A549 (cell line): ENCODE measurements around the gene TRAFD1. TPM values are rescaled to one million over a fixed set of nuclear protein-coding genes. Genes with fewer than 3 reads are reported as not detected.

ENCODE experiments used
- ATAC-seq, 2 experiments: fragments of 200-7000 bp in 1 of 2; fragments of >200 bp in 1 of 2; cut with Nextera tagmentation in 1 of 2; cut with Tn5 transposase in 1 of 2; 3 replicates each; pipeline versions ENCODE4 v1.8.0 to v1.9.1; 2018 to 2020; ENCODE audit warnings: mild to moderate bottlenecking in 1 of 2, moderate library complexity in 1 of 2
- CTCF ChIA-PET: fragments of 300-600 bp; sonication (Branson Sonifier 250); formaldehyde crosslinking; extraction: SDS; loops from one replicate; lab custom pipeline; 2021; ENCODE audit warnings: antibody characterized with exemption, inconsistent platforms; lab: Yijun Ruan, JAX
- POLR2A ChIA-PET: fragments of 350-600 bp; formaldehyde crosslinking; extraction: SDS; loops from one replicate; lab custom pipeline; 2021; ENCODE audit warnings: antibody characterized with exemption, inconsistent platforms; lab: Yijun Ruan, JAX
- DNase-seq, 2 experiments: peaks; one replicate each; pipeline versions ENCODE4 v3.0.0 to v3.0.0-alpha.2; 2011 to 2016; ENCODE audit warnings: low read depth in 1 of 2, low spot score in 1 of 2
- FAIRE-seq: peaks from 2 replicates; lab custom pipeline; 2011; peaks lifted over from hg19 to GRCh38; lab: Jason Lieb, UNC
- H3K27ac ChIP-seq, 2 experiments: fragments of >200 bp; sonication (Bioruptor Twin); formaldehyde crosslinking; 3 replicates each; pipeline ENCODE4 v1.5.1; 2016 to 2017
- H3K4me1 ChIP-seq: fragments of >200 bp; sonication (Bioruptor Twin); formaldehyde crosslinking; 3 replicates; pipeline ENCODE4 v1.6.1; 2016
- H3K4me2 ChIP-seq: fragments of >200 bp; sonication (Bioruptor Twin); formaldehyde crosslinking; 3 replicates; pipeline ENCODE4 v1.6.1; 2016
- H3K4me3 ChIP-seq: fragments of >200 bp; sonication (Bioruptor Twin); formaldehyde crosslinking; 3 replicates; pipeline ENCODE4 v1.5.1; 2016
- H3K9me3 ChIP-seq: fragments of >200 bp; sonication (Bioruptor Twin); formaldehyde crosslinking; 3 replicates; pipeline ENCODE4 v1.6.1; 2016
- CHD2 ChIP-seq: fragments of 150-350 bp; IDR thresholded peaks from 2 replicates; pipeline ENCODE4 v1.6.1; 2014; ENCODE audit warnings: low read length; ENCODE audit not compliant: partially characterized antibody
- EHMT2 ChIP-seq: fragments of 200-600 bp; sonication (generic); IDR thresholded peaks from 2 replicates; pipeline ENCODE4 v1.6.1; 2016; ENCODE audit warnings: antibody characterized with exemption, low read depth, mild to moderate bottlenecking, moderate library complexity
- FOSB ChIP-seq: fragments of 250-450 bp; sonication (Bioruptor Pico); IDR thresholded peaks from 2 replicates; pipeline ENCODE4 v1.5.0; 2020; ENCODE audit warnings: mild to moderate bottlenecking, moderate library complexity
- FOSL2 ChIP-seq, 2 experiments: fragments of 450-650 bp in 1 of 2; fragments of >200 bp in 1 of 2; sonication (Bioruptor Twin) in 1 of 2; formaldehyde crosslinking; IDR thresholded peaks; 2 replicates each; pipeline versions ENCODE4 v1.5.0 to v1.6.1; 2016 to 2020; ENCODE audit warnings: mild to moderate bottlenecking in 1 of 2, moderate library complexity in 1 of 2
- GATA3 ChIP-seq: IDR thresholded peaks from 2 replicates; pipeline ENCODE4 v1.6.1; 2012; ENCODE audit warnings: borderline replicate concordance
- HEYL ChIP-seq: fragments of 250-450 bp; sonication (Bioruptor Pico); IDR thresholded peaks from 2 replicates; pipeline ENCODE4 v1.8.0; 2021; ENCODE audit warnings: mild to moderate bottlenecking, moderate library complexity
- HOXA7 ChIP-seq: fragments of 250-450 bp; sonication (Bioruptor Pico); IDR thresholded peaks from 2 replicates; pipeline ENCODE4 v1.5.0; 2020; ENCODE audit warnings: mild to moderate bottlenecking, moderate library complexity
- HOXB5 ChIP-seq: fragments of 250-450 bp; sonication (Bioruptor Pico); IDR thresholded peaks from 2 replicates; pipeline ENCODE4 v1.5.0; 2020; ENCODE audit warnings: mild to moderate bottlenecking, moderate library complexity
- KDM5A ChIP-seq: fragments of 200-600 bp; sonication (generic); IDR thresholded peaks from 2 replicates; pipeline ENCODE4 v1.6.1; 2016; ENCODE audit warnings: antibody characterized with exemption, mild to moderate bottlenecking
- MYC ChIP-seq: IDR thresholded peaks from 2 replicates; pipeline ENCODE4 v1.6.1; 2012; ENCODE audit warnings: mild to moderate bottlenecking, inconsistent platforms, low read length, improper control_type of control experiment, borderline replicate concordance
- NR3C1 ChIP-seq: fragments of >200 bp; sonication (Bioruptor Twin); formaldehyde crosslinking; IDR thresholded peaks from 3 replicates; pipeline ENCODE4 v1.6.1; 2017
- RAD21 ChIP-seq, 2 experiments: fragments of >200 bp in 1 of 2; sonication (Bioruptor Twin) in 1 of 2; formaldehyde crosslinking in 1 of 2; IDR thresholded peaks in 1 of 2; conservative IDR thresholded peaks in 1 of 2; 2 replicates in 1 of 2; 3 replicates in 1 of 2; pipeline ENCODE4 v1.6.1; 2012 to 2018; ENCODE audit warnings: inconsistent platforms in 1 of 2
- SMC3 ChIP-seq: fragments of >200 bp; sonication (Bioruptor Twin); formaldehyde crosslinking; IDR thresholded peaks from 3 replicates; pipeline ENCODE4 v1.6.1; 2018; ENCODE audit warnings: inconsistent platforms
- ZC3H11A ChIP-seq: fragments of 450-650 bp; IDR thresholded peaks from 2 replicates; pipeline ENCODE4 v1.6.1; 2014; ENCODE audit warnings: antibody characterized with exemption, mild to moderate bottlenecking
- WGBS: methylation state at CpG from one replicate; pipeline ENCODE4 v1.1.6; 2017; ENCODE audit errors: missing lambda C conversion rate; 5-methylcytosine and 5-hydroxymethylcytosine counted together
- polyA plus RNA-seq, 4 experiments: library from polyadenylated mRNA; depleted of rRNA in 3 of 4; stranded (reverse); fragments of >200 nt; fragmentation: RNase III in 1 of 4; extraction: RNeasy Plus Mini Kit Qiagen cat#74134 plus additional on column Dnase treatment in 1 of 4; gene quantifications; 2 replicates in 3 of 4; 3 replicates in 1 of 4; pipeline ENCODE4 v1.2.3, GENCODE V29; 2011 to 2017
- TF ChIP-seq, protein P1 (sequence below): fragments of 250-450 bp; sonication (Bioruptor Pico); IDR thresholded peaks from 2 replicates; pipeline ENCODE4 v1.5.0; 2021; ENCODE audit warnings: mild to moderate bottlenecking, moderate library complexity, borderline replicate concordance
- TF ChIP-seq, protein P2 (sequence below): IDR thresholded peaks from 2 replicates; pipeline ENCODE4 v1.6.1; 2012; ENCODE audit warnings: low read depth, borderline replicate concordance
- TF ChIP-seq, protein P3 (sequence below): fragments of 450-650 bp; IDR thresholded peaks from 2 replicates; pipeline ENCODE4 v1.6.1; 2014; ENCODE audit warnings: antibody characterized with exemption
- TF ChIP-seq, protein P4 (sequence below): fragments of 200-600 bp; sonication (generic); IDR thresholded peaks from 2 replicates; pipeline ENCODE4 v1.6.1; 2016; ENCODE audit warnings: antibody characterized with exemption, mild to moderate bottlenecking, moderate library complexity

Gene TRAFD1
- polyA plus RNA-seq, 2 of the 4 experiments (the other 2 are of a cell fraction), result 23.3 to 41.1 TPM

DNA sequence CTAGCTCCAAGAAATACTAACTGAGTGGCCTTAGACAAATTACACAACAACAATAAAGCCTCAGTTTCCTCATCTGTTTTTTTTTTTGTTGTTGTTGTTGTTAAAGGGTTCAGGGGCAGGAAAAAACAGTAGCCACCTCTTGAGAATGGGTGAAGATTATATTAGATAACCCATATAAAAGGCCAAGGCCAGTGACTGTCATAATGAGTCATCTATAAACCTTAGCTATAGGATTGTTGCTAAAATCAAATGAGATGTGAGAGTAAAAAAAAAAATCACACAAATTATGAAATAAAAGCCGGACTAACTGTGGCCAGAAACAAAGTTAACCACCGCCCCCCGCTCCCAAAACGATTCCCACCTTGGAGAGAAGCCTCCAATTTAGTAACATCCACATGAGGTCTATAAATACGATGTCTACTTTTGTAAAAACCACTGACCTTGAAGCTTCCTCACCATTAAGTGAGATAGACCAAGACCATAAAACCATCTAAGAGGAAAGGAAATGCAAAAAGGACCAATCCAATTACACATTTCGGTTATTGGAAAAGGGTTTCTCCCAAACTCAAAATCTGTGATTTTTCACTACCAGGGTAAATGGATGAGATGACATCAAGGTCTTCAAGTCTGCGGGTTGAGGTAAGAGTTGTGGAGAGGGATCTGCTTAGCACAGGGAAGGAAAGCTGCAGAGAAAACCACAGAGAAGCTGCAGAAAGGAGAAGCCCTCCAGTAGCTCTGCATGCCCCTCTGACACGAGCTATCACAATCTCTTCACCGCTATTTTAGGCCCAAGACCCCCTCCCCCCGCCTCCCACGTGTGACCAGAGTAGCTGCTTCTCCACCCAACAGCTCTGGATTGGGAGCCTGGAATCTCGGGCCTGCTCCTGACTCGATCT, 17.8 kb upstream of the TRAFD1 start:
- 13% methylated on average over 13 of the region's 13 CpGs for whole genome bisulfite sequencing
- ChIA-PET POLR2A (interaction anchor here (0.5 to 2.8 kb wide), 3 partner anchors 15 to 94 kb away, joined by 3 to 16 read pairs (median 5); partner anchors contain the start of genes ERP29, TMEM116 and TRAFD1), CTCF (interaction anchor here (0.7 to 1.5 kb wide), 5 partner anchors 9 to 971 kb away, joined by 3 to 4 read pairs (median 3); partner anchors contain the start of genes ERP29 and TMEM116)
- peak overlapping the region; percentile 96 for H3K4me2 ChIP-seq
- peak overlapping the region; percentile 91 for H3K4me3 ChIP-seq
- H3K4me1 ChIP-seq, result peaks cover 57% of the 10 kb centered on the region
- TF ChIP-seq FOSL2 (IDR thresholded peaks at IDR 0.05) (no peak), FOSL2 (CRISPR knock-in tag; IDR thresholded peaks at IDR 0.05) (peak; percentile 59), GATA3 (0 out of 2 replicates have a peak, but pooled peaks have one; percentile 5), KDM5A (no peak), HEYL (CRISPR knock-in tag) (no peak), SMC3 (no peak), RAD21 (conservative IDR thresholded peaks at IDR 0.05 in 1 of 2, IDR thresholded peaks at IDR 0.05 in 1 of 2) (no peak), CHD2 (no peak), EHMT2 (no peak), HOXA7 (CRISPR knock-in tag) (no peak), NR3C1 (no peak), MYC (peak; percentile 66; the same call in 1 of the 2 replicates), FOSB (CRISPR knock-in tag) (no peak), HOXB5 (CRISPR knock-in tag) (no peak), ZC3H11A (no peak)
- TF ChIP-seq, protein P1, sequence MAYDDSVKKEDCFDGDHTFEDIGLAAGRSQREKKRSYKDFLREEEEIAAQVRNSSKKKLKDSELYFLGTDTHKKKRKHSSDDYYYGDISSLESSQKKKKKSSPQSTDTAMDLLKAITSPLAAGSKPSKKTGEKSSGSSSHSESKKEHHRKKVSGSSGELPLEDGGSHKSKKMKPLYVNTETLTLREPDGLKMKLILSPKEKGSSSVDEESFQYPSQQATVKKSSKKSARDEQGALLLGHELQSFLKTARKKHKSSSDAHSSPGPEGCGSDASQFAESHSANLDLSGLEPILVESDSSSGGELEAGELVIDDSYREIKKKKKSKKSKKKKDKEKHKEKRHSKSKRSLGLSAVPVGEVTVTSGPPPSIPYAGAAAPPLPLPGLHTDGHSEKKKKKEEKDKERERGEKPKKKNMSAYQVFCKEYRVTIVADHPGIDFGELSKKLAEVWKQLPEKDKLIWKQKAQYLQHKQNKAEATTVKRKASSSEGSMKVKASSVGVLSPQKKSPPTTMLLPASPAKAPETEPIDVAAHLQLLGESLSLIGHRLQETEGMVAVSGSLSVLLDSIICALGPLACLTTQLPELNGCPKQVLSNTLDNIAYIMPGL, result no peak
- TF ChIP-seq, protein P2, sequence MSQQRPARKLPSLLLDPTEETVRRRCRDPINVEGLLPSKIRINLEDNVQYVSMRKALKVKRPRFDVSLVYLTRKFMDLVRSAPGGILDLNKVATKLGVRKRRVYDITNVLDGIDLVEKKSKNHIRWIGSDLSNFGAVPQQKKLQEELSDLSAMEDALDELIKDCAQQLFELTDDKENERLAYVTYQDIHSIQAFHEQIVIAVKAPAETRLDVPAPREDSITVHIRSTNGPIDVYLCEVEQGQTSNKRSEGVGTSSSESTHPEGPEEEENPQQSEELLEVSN, result peak; percentile 40; the same call in 1 of the 2 replicates
- TF ChIP-seq, protein P3, sequence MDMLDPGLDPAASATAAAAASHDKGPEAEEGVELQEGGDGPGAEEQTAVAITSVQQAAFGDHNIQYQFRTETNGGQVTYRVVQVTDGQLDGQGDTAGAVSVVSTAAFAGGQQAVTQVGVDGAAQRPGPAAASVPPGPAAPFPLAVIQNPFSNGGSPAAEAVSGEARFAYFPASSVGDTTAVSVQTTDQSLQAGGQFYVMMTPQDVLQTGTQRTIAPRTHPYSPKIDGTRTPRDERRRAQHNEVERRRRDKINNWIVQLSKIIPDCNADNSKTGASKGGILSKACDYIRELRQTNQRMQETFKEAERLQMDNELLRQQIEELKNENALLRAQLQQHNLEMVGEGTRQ, result no peak
- TF ChIP-seq, protein P4, sequence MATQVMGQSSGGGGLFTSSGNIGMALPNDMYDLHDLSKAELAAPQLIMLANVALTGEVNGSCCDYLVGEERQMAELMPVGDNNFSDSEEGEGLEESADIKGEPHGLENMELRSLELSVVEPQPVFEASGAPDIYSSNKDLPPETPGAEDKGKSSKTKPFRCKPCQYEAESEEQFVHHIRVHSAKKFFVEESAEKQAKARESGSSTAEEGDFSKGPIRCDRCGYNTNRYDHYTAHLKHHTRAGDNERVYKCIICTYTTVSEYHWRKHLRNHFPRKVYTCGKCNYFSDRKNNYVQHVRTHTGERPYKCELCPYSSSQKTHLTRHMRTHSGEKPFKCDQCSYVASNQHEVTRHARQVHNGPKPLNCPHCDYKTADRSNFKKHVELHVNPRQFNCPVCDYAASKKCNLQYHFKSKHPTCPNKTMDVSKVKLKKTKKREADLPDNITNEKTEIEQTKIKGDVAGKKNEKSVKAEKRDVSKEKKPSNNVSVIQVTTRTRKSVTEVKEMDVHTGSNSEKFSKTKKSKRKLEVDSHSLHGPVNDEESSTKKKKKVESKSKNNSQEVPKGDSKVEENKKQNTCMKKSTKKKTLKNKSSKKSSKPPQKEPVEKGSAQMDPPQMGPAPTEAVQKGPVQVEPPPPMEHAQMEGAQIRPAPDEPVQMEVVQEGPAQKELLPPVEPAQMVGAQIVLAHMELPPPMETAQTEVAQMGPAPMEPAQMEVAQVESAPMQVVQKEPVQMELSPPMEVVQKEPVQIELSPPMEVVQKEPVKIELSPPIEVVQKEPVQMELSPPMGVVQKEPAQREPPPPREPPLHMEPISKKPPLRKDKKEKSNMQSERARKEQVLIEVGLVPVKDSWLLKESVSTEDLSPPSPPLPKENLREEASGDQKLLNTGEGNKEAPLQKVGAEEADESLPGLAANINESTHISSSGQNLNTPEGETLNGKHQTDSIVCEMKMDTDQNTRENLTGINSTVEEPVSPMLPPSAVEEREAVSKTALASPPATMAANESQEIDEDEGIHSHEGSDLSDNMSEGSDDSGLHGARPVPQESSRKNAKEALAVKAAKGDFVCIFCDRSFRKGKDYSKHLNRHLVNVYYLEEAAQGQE, result no peak
- peak in 1 of 2 experiments; percentile 4; a peak in 2 of 6 replicates for ATAC-seq
- no peak for FAIRE-seq
- DNase-seq, result peak; percentile 31 to 36
- H3K9me3 ChIP-seq, result no peaks in the 10 kb centered on the region
- peak overlapping the region; percentile 89 to 98 for H3K27ac ChIP-seq
